GM12878 (cell line): ENCODE results near the gene ANXA3. TPM values are rescaled to one million over a fixed set of nuclear protein-coding genes. Genes with fewer than 3 reads are reported as not detected.

Experiments
- ATF7 ChIP-seq: fragments of 450-650 bp; IDR thresholded peaks from 2 replicates; pipeline ENCODE4 v1.6.1; 2016; ENCODE audit warnings: low read depth, mild to moderate bottlenecking
- BRCA1 ChIP-seq: IDR thresholded peaks from 2 replicates; pipeline ENCODE4 v1.6.1; 2011; ENCODE audit warnings: low read depth, low read length, improper control_type of control experiment
- KAT2A ChIP-seq: conservative IDR thresholded peaks from 2 replicates; pipeline ENCODE4 v1.6.1; 2011; ENCODE audit warnings: low read depth, low read length; ENCODE audit not compliant: control insufficient read depth
- MEF2B ChIP-seq: fragments of 450-650 bp; IDR thresholded peaks from 2 replicates; pipeline ENCODE4 v1.6.1; 2018; ENCODE audit warnings: mild to moderate bottlenecking, moderate library complexity; ENCODE audit not compliant: partially characterized antibody, poor library complexity, severe bottlenecking
- polyA plus RNA-seq, 11 experiments: library from polyadenylated mRNA; depleted of rRNA in 4 of 11; unstranded in 6 of 11; stranded (reverse) in 5 of 11; fragments of >200 nt; fragmentation: Nextera tagmentation in 4 of 11; fragmentation: Illumina TruSeq in 1 of 11; extraction: Ambion mirVana in 4 of 11; extraction: Trizol in 1 of 11; gene quantifications; 1 replicate in 1 of 11; 2 replicates in 10 of 11; pipeline versions ENCODE4 v1.2.1 to v1.2.3, GENCODE V29; 2011 to 2016; ENCODE audit warnings: inconsistent platforms in 2 of 11, missing spikeins in 2 of 11, low read depth in 1 of 11
- total RNA-seq, 4 experiments: library from RNA; depleted of rRNA in 3 of 4; stranded (reverse); fragments of >200 nt in 3 of 4; fragmentation: Illumina TruSeq in 1 of 4; extraction: Trizol in 1 of 4; gene quantifications; 2 replicates each; pipeline versions ENCODE4 v1.2.1 to v1.2.3, GENCODE V29; 2013 to 2021
- TF ChIP-seq, protein P1 (sequence below): fragments of 450-650 bp; IDR thresholded peaks from 2 replicates; pipeline ENCODE4 v1.6.1; 2017; ENCODE audit warnings: mild to moderate bottlenecking, moderate library complexity

ANXA3 gene
- total and polyA plus RNA-seq, 10 of the 15 experiments (the other 5 are each of a cell fraction or from before 2014, with no cell fraction given) = 0.28 to 14.7 (median 0.91) TPM

DNA sequence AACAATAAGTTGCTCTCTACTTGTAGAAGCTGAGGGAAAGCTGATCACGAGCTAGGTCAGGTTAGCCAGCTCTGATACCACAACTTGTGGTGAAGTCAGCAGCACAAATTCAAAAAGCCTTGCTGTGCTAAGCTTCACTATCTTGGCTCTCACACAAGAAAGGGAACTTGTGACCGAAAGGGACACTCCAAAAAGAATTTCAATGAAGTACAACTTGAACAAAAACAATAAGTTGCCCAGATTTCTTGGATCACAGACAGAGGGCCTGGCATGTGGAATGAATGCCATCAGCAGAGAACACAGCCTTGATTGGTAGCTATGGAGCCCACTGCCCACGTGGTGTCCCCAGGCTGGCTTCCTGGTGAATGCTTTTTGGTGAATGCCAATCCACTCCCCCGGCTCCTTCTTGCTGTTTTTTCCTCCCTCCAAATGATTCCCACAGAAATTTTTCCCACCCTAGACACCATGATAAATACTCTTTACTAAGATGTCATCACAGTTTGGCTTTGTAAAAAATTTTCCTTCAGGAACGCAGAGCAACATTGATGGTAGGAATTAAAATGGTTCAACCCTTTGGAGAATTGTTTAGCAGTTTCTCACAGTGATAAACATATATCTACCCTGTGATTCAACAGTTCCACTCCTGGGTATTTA is 82.6 kb downstream of the ANXA3 start (continued):
- TF ChIP-seq, protein P1, sequence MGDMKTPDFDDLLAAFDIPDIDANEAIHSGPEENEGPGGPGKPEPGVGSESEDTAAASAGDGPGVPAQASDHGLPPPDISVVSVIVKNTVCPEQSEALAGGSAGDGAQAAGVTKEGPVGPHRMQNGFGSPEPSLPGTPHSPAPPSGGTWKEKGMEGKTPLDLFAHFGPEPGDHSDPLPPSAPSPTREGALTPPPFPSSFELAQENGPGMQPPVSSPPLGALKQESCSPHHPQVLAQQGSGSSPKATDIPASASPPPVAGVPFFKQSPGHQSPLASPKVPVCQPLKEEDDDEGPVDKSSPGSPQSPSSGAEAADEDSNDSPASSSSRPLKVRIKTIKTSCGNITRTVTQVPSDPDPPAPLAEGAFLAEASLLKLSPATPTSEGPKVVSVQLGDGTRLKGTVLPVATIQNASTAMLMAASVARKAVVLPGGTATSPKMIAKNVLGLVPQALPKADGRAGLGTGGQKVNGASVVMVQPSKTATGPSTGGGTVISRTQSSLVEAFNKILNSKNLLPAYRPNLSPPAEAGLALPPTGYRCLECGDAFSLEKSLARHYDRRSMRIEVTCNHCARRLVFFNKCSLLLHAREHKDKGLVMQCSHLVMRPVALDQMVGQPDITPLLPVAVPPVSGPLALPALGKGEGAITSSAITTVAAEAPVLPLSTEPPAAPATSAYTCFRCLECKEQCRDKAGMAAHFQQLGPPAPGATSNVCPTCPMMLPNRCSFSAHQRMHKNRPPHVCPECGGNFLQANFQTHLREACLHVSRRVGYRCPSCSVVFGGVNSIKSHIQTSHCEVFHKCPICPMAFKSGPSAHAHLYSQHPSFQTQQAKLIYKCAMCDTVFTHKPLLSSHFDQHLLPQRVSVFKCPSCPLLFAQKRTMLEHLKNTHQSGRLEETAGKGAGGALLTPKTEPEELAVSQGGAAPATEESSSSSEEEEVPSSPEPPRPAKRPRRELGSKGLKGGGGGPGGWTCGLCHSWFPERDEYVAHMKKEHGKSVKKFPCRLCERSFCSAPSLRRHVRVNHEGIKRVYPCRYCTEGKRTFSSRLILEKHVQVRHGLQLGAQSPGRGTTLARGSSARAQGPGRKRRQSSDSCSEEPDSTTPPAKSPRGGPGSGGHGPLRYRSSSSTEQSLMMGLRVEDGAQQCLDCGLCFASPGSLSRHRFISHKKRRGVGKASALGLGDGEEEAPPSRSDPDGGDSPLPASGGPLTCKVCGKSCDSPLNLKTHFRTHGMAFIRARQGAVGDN = peak; percentile 85
- TF ChIP-seq MEF2B (peak; percentile 21), ATF7 (peak; percentile 30; the same call in 1 of the 2 replicates), BRCA1 (no peak), KAT2A (no peak)
